ENCODE data around the gene TRAFD1. TPM values are rescaled to one million over a fixed set of nuclear protein-coding genes. Genes with fewer than 3 reads are reported as not detected.

The TRAFD1 gene
- total RNA-seq, 2 experiments from 2014 or later: 14.3 to 19.4 TPM

- Histone ChIP-seq H3K9me3 (ENCODE audit: low read length) (no peaks in the 10 kb centered on the region), H3K4me2 (ENCODE audit: low read length) (no peak overlapping the region), H4K20me1 (ENCODE audit: insufficient read depth, low read length) (no peaks in the 10 kb centered on the region), H3K79me2 (ENCODE audit: insufficient read depth, low read depth, low read length) (no peaks in the 10 kb centered on the region), H3K4me1 (ENCODE audit: insufficient read depth, low read length, poor library complexity, severe bottlenecking) (no peaks in the 10 kb centered on the region), H3K36me3 (ENCODE audit: insufficient read depth, low read length) (peaks cover 76% of the 10 kb centered on the region), H2AFZ (ENCODE audit: low read length) (no peak overlapping the region), H3K9me2 (ENCODE audit: insufficient read depth, low read length) (no peaks in the 10 kb centered on the region), H3K27ac (ENCODE audit: low read depth, low read length, poor library complexity, severe bottlenecking) (no peak overlapping the region), H3K4me3 (ENCODE audit: low read depth, low read length, poor library complexity, severe bottlenecking) (no peak overlapping the region)
- no peak for TF ChIP-seq EZH2phosphoT487 (IDR thresholded peaks at IDR 0.05; ENCODE audit: borderline replicate concordance, low read depth, low read length)
- TF ChIP-seq, protein P1, sequence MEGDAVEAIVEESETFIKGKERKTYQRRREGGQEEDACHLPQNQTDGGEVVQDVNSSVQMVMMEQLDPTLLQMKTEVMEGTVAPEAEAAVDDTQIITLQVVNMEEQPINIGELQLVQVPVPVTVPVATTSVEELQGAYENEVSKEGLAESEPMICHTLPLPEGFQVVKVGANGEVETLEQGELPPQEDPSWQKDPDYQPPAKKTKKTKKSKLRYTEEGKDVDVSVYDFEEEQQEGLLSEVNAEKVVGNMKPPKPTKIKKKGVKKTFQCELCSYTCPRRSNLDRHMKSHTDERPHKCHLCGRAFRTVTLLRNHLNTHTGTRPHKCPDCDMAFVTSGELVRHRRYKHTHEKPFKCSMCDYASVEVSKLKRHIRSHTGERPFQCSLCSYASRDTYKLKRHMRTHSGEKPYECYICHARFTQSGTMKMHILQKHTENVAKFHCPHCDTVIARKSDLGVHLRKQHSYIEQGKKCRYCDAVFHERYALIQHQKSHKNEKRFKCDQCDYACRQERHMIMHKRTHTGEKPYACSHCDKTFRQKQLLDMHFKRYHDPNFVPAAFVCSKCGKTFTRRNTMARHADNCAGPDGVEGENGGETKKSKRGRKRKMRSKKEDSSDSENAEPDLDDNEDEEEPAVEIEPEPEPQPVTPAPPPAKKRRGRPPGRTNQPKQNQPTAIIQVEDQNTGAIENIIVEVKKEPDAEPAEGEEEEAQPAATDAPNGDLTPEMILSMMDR (conservative IDR thresholded peaks at IDR 0.05; ENCODE audit: low read length): no peak
- ChIA-PET POLR2A (no interaction called here), CTCF (ENCODE audit: unreplicated experiment) (no interaction called here)
- no peak for DNase-seq (ENCODE audit: low spot score)
- no TSS peak for BruUV-seq (replicated peaks)
- intact Hi-C loops (cut with micrococcal nuclease; ENCODE audit: unreplicated experiment): no loop called here
Measured at GRCh38 chr12:112148031-112148513, 22.7 kb downstream of the TRAFD1 start.

DNA sequence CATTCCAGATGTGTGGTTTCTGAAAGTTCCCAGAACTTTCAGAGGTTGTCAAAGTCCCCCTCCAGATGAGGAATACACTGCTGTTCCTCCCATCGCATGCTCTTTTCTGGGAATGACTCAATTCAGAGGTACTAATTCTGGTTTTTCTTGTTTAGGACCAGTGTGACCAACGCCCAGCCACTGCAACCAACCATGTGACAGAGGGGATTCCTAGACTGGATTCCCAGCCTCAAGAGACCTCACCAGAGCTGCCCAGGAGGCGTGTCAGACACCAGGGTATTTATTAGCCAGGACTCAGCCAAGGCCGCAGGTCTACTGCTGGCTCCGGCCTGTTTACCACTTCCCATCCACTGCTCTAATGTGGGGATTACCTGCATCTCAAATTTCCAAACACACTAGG lies 24.2 kb downstream of the TRAFD1 start:
- Histone ChIP-seq H3K9me3 (ENCODE audit: low read length) (no peaks in the 10 kb centered on the region), H3K36me3 (ENCODE audit: insufficient read depth, low read length) (peaks cover 70% of the 10 kb centered on the region), H3K9me2 (ENCODE audit: insufficient read depth, low read length) (no peaks in the 10 kb centered on the region), H3K4me1 (ENCODE audit: insufficient read depth, low read length, poor library complexity, severe bottlenecking) (no peaks in the 10 kb centered on the region), H3K79me2 (ENCODE audit: insufficient read depth, low read depth, low read length) (no peaks in the 10 kb centered on the region), H4K20me1 (ENCODE audit: insufficient read depth, low read length) (no peaks in the 10 kb centered on the region), H3K4me3 (ENCODE audit: low read depth, low read length, poor library complexity, severe bottlenecking) (no peak overlapping the region), H3K27ac (ENCODE audit: low read depth, low read length, poor library complexity, severe bottlenecking) (no peak overlapping the region), H3K4me2 (ENCODE audit: low read length) (no peak overlapping the region), H2AFZ (ENCODE audit: low read length) (no peak overlapping the region)
- no peak for TF ChIP-seq EZH2phosphoT487 (IDR thresholded peaks at IDR 0.05; ENCODE audit: borderline replicate concordance, low read depth, low read length)
- TF ChIP-seq, protein P1 (conservative IDR thresholded peaks at IDR 0.05; ENCODE audit: low read length): no peak
- ChIA-PET POLR2A (no interaction called here), CTCF (ENCODE audit: unreplicated experiment) (no interaction called here)
- DNase-seq (ENCODE audit: low spot score): no peak
- intact Hi-C loops (cut with micrococcal nuclease; ENCODE audit: unreplicated experiment): no loop called here
- BruUV-seq (replicated peaks): no TSS peak

DNA sequence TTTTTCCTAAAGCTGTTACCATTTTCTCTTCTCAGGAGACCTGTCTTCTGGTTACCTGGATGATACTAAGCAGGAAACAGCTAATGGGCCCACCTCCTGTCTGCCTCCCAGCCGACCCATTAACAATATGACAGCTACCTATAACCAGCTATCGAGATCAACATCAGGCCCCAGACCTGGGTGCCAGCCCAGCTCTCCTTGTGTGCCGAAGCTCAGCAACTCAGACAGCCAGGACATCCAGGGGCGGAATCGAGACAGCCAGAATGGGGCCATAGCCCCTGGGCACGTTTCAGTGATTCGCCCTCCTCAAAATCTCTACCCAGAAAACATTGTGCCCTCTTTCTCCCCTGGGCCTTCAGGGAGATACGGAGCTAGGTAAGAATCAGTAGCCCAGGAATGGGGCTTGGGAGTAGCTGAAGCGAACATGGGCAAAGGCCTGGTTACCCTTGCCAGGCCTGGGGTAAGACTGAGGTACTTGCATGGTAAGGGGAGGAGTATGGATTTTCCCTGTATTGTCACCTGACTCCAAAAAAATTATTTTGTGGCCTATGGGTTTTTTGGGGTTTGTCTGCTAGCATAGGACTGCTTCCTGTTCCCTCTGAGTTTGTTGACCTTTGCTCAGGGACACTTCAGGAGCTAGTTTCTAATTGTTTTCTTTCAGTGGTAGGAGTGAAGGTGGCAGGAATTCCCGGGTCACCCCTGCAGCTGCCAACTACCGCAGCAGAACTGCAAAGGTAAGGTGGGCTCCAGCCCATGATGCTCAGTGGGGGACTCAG lies 26.6 kb downstream of the TRAFD1 start:
- Histone ChIP-seq H4K20me1 (ENCODE audit: insufficient read depth, low read length) (no peaks in the 10 kb centered on the region), H3K9me2 (ENCODE audit: insufficient read depth, low read length) (no peaks in the 10 kb centered on the region), H3K27ac (ENCODE audit: low read depth, low read length, poor library complexity, severe bottlenecking) (no peak overlapping the region), H3K4me1 (ENCODE audit: insufficient read depth, low read length, poor library complexity, severe bottlenecking) (no peaks in the 10 kb centered on the region), H3K4me3 (ENCODE audit: low read depth, low read length, poor library complexity, severe bottlenecking) (no peak overlapping the region), H3K79me2 (ENCODE audit: insufficient read depth, low read depth, low read length) (no peaks in the 10 kb centered on the region), H2AFZ (ENCODE audit: low read length) (no peak overlapping the region), H3K4me2 (ENCODE audit: low read length) (no peak overlapping the region), H3K9me3 (ENCODE audit: low read length) (no peaks in the 10 kb centered on the region), H3K36me3 (ENCODE audit: insufficient read depth, low read length) (peaks cover 55% of the 10 kb centered on the region)
- DNase-seq (ENCODE audit: low spot score): no peak
- BruUV-seq (replicated peaks): no TSS peak
- ChIA-PET POLR2A (no interaction called here), CTCF (ENCODE audit: unreplicated experiment) (no interaction called here)
- intact Hi-C loops (cut with micrococcal nuclease; ENCODE audit: unreplicated experiment): no loop called here
- TF ChIP-seq, protein P1 (conservative IDR thresholded peaks at IDR 0.05; ENCODE audit: low read length): no peak
